Osteocyte (in vitro differentiated cells): ENCODE results near the gene PHACTR1. TPM values are rescaled to one million over a fixed set of nuclear protein-coding genes. Genes with fewer than 3 reads are reported as not detected.

Experiments
- DNase-seq: peaks from one replicate; pipeline ENCODE4 v3.0.0; 2021; ENCODE audit warnings: mixed read lengths; ENCODE audit not compliant: unreplicated experiment; ENCODE audit errors: extremely low spot score
- H3K27ac Mint-ChIP-seq: one replicate; pipeline ENCODE4 v1.8.0; 2021; ENCODE audit warnings: mild to moderate bottlenecking, mixed read lengths; ENCODE audit not compliant: unreplicated experiment
- H3K27me3 Mint-ChIP-seq: one replicate; pipeline ENCODE4 v1.8.0; 2021; ENCODE audit warnings: mixed read lengths; ENCODE audit not compliant: unreplicated experiment
- H3K36me3 Mint-ChIP-seq: one replicate; pipeline ENCODE4 v1.8.0; 2021; ENCODE audit warnings: mixed read lengths; ENCODE audit not compliant: unreplicated experiment
- H3K4me1 Mint-ChIP-seq: one replicate; pipeline ENCODE4 v1.8.0; 2021; ENCODE audit warnings: mixed read lengths; ENCODE audit not compliant: unreplicated experiment
- H3K4me3 Mint-ChIP-seq: one replicate; pipeline ENCODE4 v1.8.0; 2021; ENCODE audit warnings: mild to moderate bottlenecking, moderate library complexity, mixed read lengths; ENCODE audit not compliant: unreplicated experiment
- H3K9me3 Mint-ChIP-seq: one replicate; pipeline ENCODE4 v1.8.0; 2021; ENCODE audit warnings: mixed read lengths; ENCODE audit not compliant: unreplicated experiment
- CTCF ChIP-seq: fragments of 200-600 bp; sonication (generic); IDR thresholded peaks from 2 replicates; pipeline ENCODE4 v1.5.0; 2021; ENCODE audit warnings: antibody characterized with exemption, mild to moderate bottlenecking, moderate library complexity
- total RNA-seq: library from RNA; stranded (reverse); gene quantifications from 2 replicates; pipeline ENCODE4 v1.2.1, GENCODE V29; 2021

PHACTR1 gene
- total RNA-seq, 1 donor from 2014 or later = 1.0 TPM

GRCh38 chr6:12814015-12814414 is 97.4 kb downstream of the PHACTR1 start:
- TF ChIP-seq CTCF = no peak
- Mint-ChIP-seq H3K4me3 (no peak overlapping the region), H3K36me3 (no peaks in the 10 kb centered on the region), H3K9me3 (no peaks in the 10 kb centered on the region), H3K27ac (no peak overlapping the region), H3K4me1 (no peaks in the 10 kb centered on the region), H3K27me3 (peaks cover 8% of the 10 kb centered on the region)
- DNase-seq = no peak

GRCh38 chr6:12815089-12815488 is 98.5 kb downstream of the PHACTR1 start:
- Mint-ChIP-seq H3K4me3 (no peak overlapping the region), H3K36me3 (no peaks in the 10 kb centered on the region), H3K9me3 (no peaks in the 10 kb centered on the region)

GRCh38 chr6:12815884-12816600 is 99.5 kb downstream of the PHACTR1 start:
- no peak overlapping the region for H3K4me3 Mint-ChIP-seq
- no peaks in the 10 kb centered on the region for H3K9me3 Mint-ChIP-seq
- H3K36me3 Mint-ChIP-seq = no peaks in the 10 kb centered on the region
- DNase-seq = no peak
- TF ChIP-seq CTCF = no peak
- peaks cover 8% of the 10 kb centered on the region for H3K27me3 Mint-ChIP-seq
- no peak overlapping the region for H3K27ac Mint-ChIP-seq
- H3K4me1 Mint-ChIP-seq = no peaks in the 10 kb centered on the region

More at GRCh38 chr6:12815089-12815488, 98.5 kb downstream of the PHACTR1 start:
- DNase-seq = no peak
- H3K27me3 Mint-ChIP-seq = peaks cover 8% of the 10 kb centered on the region
- H3K4me1 Mint-ChIP-seq = no peaks in the 10 kb centered on the region
- no peak overlapping the region for H3K27ac Mint-ChIP-seq
- TF ChIP-seq CTCF = no peak

GRCh38 chr6:12818324-12818723 is 101.8 kb downstream of the PHACTR1 start:
- Mint-ChIP-seq H3K9me3 (no peaks in the 10 kb centered on the region), H3K36me3 (no peaks in the 10 kb centered on the region), H3K4me1 (no peaks in the 10 kb centered on the region), H3K4me3 (no peak overlapping the region), H3K27ac (no peak overlapping the region), H3K27me3 (peaks cover 8% of the 10 kb centered on the region)
- TF ChIP-seq CTCF = no peak
- no peak for DNase-seq

GRCh38 chr6:12823847-12824246 is 107.3 kb downstream of the PHACTR1 start:
- Mint-ChIP-seq H3K27me3 (peaks cover 2% of the 10 kb centered on the region), H3K4me3 (no peak overlapping the region), H3K9me3 (no peaks in the 10 kb centered on the region), H3K4me1 (no peaks in the 10 kb centered on the region), H3K36me3 (no peaks in the 10 kb centered on the region), H3K27ac (no peak overlapping the region)
- DNase-seq = no peak
- no peak for TF ChIP-seq CTCF
